SK-N-DZ (cell line): Measurements from ENCODE around the gene ISG20L2.

Experiments used
- DNase-seq: peaks from one replicate; pipeline ENCODE4 v3.0.0-alpha.2; 2015; ENCODE audit warnings: low spot score

ISG20L2 gene

GRCh38 chr1:156741481-156741983, 13.0 kb upstream of the ISG20L2 start:
- DNase-seq, result no peak

- DNase-seq, result peak; percentile 100
These were observed 12.3 kb upstream of the ISG20L2 start, which contains the start of gene MRPL24 for GRCh38 chr1:156740741-156741480. Gene MRPL24 (minus strand): TSS chr1:156741088. CDS start chr1:156738704, 2,384 bp downstream.

- no peak for DNase-seq
These were observed 11.7 kb upstream of the ISG20L2 start for GRCh38 chr1:156740237-156740740.

- DNase-seq, result no peak
These were observed 10.3 kb upstream of the ISG20L2 start for GRCh38 chr1:156738916-156739315.

- DNase-seq, result no peak
These were observed 9.8 kb upstream of the ISG20L2 start for GRCh38 chr1:156738407-156738806.

- no peak for DNase-seq
These were observed 5.5 kb upstream of the ISG20L2 start for GRCh38 chr1:156733989-156734584.

GRCh38 chr1:156727926-156728598, 504 bp downstream of the ISG20L2 start, which contains the start of gene METTL25B:
Gene METTL25B (plus strand): TSS chr1:156728469. CDS start chr1:156729105, 636 bp downstream.
- DNase-seq, result peak; percentile 88

GRCh38 chr1:156727492-156727891, 1.1 kb downstream of the ISG20L2 start:
- no peak for DNase-seq

GRCh38 chr1:156726549-156727226, 1.9 kb downstream of the ISG20L2 start:
- DNase-seq, result peak; percentile 68

GRCh38 chr1:156725683-156726280, 2.8 kb downstream of the ISG20L2 start:
- DNase-seq, result peak; percentile 90

- no peak for DNase-seq
These were observed 7.0 kb downstream of the ISG20L2 start for GRCh38 chr1:156721535-156721934.

GRCh38 chr1:156721131-156721530, 7.4 kb downstream of the ISG20L2 start:
- no peak for DNase-seq

GRCh38 chr1:156717351-156717750, 11.2 kb downstream of the ISG20L2 start:
- no peak for DNase-seq

- no peak for DNase-seq
These were observed 13.7 kb downstream of the ISG20L2 start for GRCh38 chr1:156714830-156715229.

GRCh38 chr1:156712626-156713025, 15.9 kb downstream of the ISG20L2 start:
- DNase-seq, result no peak

- DNase-seq, result peak; percentile 83
These were observed 17.4 kb downstream of the ISG20L2 start for GRCh38 chr1:156711011-156711817.

- peak; percentile 71 for DNase-seq
These were observed 18.6 kb downstream of the ISG20L2 start for GRCh38 chr1:156709757-156710489.

- DNase-seq, result no peak
These were observed 19.5 kb downstream of the ISG20L2 start for GRCh38 chr1:156709031-156709430.

- no peak for DNase-seq
These were observed 20.3 kb downstream of the ISG20L2 start for GRCh38 chr1:156708218-156708661.
